GM12891 (cell line): ENCODE data around the gene PAK5.

Experiments
- POLR2A ChIP-seq: IDR thresholded peaks from 2 replicates; pipeline ENCODE4 v1.6.1; 2011; ENCODE audit warnings: low read depth, low read length, control low read depth
- TAF1 ChIP-seq: IDR thresholded peaks from 2 replicates; pipeline ENCODE4 v1.6.1; 2011; ENCODE audit warnings: low read depth, low read length, control low read depth

- TF ChIP-seq POLR2A (no peak), TAF1 (no peak)
Measured at GRCh38 chr20:9506964-9507369, 331.9 kb downstream of the PAK5 start.
